HG02642 (cell line): ENCODE data around the gene ARAP2.

ENCODE experiments used
- ATAC-seq: cut with Tn5 transposase; IDR thresholded peaks from one replicate; pipeline ENCODE4 v1.9.1; 2021; ENCODE audit warnings: mild to moderate bottlenecking; ENCODE audit not compliant: unreplicated experiment, poor library complexity

Gene ARAP2

DNA sequence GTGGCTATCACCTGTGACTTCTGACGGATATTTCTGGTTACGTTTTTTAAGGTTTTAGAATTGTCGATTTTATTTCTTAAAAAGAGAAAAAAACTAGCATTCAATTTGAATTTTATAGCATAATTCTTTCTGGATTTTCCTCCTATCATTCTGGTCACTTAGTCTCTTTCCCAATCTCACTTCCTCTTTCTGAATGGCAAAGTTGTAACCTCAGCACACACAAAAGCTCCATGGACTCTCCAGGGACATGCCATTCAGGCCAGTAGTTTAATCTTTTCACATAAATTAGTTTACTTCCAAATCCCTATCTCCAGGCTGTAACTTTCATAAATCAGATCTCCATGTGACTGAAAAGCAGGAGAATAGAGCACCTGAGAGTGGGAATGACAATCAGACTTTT lies 110.7 kb downstream of the ARAP2 start:
- ATAC-seq = no peak

DNA sequence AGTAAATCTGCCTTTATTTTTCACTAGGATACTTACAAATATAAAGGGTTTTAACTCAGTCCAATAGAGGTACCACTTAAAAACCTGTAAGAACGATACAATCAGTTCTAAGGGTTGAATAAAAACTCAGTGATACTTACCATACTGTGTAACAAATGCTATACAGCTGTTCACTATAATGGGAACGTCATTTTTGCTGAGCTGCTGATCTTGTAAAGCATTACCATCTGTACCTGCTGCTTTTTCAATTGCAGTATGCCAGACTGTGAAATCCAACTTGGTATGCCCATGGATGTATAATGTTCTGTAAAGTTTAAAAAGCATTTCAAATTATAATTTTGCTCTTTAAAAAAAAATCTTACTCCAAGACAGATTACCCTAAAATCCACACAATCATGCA lies 111.2 kb downstream of the ARAP2 start:
- no peak for ATAC-seq

DNA sequence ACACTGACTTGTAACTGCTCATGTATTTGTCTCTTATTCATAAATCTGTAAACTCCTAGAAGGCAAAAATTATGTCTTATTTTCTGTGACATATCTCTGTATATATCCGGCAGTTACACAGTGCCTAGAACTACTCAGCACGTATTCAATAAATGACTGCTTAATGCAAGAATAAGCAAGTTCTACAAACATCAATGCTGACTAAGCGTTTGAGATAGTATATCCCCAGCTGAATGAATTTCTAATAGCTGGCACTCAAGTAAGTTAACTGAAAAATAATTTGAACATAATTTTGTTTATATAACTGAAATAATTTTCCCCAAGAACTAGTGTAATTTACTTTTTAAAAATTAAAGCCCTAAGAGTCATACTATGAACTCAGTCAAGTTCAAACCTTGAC lies 113.7 kb downstream of the ARAP2 start:
- ATAC-seq = no peak

DNA sequence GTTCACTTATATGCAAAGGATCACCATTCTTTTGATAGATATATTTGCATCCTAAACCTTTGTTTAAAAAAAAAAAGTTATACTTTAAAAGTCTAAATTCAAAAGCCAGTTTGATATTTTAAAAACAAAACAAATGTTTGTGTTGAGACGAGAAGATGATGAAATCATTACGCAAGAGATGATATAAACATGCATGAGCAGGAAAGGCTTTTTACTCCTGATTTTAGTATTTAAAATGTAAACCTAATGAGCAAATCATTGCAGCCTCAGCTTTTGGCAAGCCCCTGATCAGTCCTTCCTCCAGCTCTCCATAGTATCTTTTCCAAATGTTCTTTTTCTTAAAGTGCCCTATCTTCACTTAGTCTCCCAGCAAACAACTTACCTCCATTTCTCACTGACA lies 115.6 kb downstream of the ARAP2 start:
- no peak for ATAC-seq

DNA sequence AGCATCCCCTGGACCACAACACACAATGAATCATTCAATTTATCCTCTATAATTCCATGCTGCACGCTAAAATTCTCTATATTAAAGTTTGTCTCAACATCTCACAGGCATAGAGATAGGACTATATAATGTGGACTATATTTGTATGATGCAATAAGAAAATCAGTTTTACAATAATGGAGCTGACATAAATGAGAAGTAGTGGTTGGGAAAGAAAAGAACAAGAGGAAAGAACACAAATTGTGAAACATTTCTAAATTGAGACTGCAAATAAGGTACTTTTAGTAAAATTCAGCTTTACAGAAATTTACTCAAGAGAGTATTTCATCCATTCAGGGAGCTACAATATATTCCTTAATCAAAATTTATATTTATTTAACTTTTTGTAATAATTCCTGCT lies 120.4 kb downstream of the ARAP2 start:
- ATAC-seq = no peak

DNA sequence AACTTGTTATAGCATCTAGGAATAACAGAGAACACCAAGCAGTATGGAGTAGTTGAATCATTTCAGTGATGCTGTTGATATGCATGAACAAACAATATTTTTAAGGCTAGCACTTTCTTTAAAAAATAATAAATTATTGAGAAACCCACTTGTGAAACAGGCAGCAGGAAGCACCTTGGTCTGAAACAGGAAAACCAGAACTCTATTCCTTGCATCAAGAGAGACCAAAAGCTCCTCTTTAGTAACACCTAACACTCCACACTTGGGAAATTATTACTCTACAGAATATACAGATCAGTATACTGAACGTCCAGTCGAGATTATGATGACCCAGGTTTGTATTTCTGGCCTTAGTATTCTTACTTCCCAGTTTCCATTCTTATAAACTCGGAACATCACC lies 129.0 kb downstream of the ARAP2 start:
- no peak for ATAC-seq

DNA sequence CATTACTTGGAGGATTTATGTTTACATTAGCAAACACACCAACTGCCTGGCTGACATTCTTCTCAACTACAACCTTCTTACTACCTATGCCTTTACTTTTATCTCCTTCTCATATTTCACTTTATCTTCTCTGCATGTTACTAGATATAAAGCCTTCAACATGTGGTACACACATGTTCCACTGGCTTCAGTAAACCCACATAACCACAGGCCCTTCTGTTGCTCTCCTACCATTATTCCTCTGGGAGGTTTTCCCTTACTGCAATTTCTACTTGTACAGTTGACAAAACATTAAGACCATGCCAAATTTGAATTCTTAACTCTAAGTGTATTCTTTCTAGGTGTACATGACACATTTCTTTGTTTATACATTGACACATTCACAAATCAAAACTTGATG lies 133.1 kb downstream of the ARAP2 start:
- ATAC-seq = no peak

DNA sequence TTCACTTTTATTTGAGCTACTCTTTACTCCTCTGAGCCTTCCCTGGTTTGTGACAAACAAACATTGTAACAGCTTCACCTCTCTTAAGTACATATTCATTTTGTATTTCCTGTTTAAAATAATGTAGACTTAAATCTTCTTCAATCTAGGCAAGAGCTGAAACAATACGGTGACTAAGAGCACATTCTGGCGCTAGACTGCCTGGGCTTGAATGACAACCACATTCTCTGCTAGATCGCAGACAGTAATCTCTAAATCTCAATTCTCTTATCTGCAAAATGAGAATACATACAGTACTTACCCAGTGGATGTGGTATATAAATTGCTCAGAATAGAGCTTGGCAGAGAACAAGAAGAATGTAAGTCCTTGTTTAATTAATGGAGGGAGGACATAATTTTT lies 144.8 kb downstream of the ARAP2 start:
- no peak for ATAC-seq

DNA sequence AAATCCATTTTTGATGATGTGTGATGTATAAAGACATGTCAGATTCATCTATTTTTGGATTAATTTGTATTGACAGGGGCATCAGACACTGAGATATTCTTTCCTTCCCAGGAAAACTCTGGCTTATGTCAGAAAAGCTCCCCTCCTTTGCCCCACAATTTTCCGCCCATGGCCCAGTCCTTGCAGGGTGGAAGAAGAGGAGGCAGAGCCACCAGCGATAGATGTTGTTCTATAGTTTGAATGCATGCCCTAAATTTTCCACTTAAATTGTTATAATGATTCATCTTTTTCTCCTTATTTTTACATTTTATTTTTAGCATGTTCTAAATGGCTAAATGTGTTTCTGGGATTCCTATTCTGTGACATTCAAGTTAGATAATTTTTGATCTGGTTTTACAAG lies 149.3 kb downstream of the ARAP2 start:
- ATAC-seq = no peak

DNA sequence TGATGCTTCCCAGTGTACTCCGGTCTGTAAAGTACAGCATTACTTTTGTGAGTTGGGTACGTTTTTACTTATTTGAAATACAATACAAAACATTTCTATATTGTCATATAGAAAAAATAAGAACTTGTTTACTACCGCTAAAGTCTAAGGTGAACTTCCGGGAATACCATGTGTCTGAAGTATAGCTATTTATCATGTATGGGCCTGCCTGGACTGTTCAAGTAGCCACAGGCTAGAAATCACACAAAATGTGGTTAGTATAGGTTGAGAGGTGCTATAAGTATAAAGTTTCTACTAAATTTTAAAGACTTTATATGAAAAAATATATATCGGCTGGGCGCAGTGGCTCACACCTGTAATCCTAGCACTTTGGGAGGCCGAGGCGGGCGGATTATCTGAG lies 152.3 kb downstream of the ARAP2 start:
- ATAC-seq = no peak

DNA sequence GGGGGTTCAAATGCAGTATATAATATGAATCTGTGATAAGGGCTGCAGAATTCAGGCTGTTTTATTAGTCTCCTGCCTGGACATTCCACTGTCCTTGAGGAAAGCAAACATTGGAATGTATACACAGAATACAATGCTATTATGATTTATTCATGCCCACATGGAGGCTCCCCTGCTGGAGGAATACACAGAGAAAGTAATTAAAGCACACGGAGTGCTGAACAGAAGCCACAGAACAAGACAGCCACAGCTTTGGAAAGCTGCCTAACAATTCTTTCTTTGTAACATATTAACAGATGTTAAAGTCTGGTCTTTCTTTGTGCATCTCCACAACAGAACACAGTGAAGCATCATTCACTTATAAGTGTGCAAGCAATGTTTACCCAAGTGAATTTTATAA lies 155.8 kb downstream of the ARAP2 start:
- no peak for ATAC-seq

DNA sequence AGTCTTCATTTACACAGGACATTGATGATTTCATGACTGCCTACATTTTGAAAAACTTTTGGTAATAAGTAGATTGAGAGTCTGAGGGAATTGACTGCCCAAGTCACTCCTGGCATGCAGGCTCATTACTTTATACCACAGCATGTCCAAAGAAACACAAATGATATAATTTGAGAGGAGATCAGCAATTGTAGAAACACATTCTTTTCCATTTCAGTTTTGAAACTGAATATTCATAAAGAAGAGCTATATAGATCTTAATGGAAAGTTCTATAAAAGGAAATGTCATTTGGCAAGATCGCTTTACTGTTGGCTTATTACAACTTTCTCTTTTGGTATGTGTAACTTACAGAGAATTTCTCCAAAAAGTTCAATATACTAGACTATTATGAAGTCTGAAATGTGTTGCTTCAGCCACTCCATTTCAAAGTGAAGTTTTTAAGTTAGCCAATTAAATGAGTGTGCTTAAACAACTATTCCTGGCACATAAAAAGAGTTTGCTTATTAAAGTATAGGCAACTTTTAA lies 158.0 kb downstream of the ARAP2 start:
- no peak for ATAC-seq

DNA sequence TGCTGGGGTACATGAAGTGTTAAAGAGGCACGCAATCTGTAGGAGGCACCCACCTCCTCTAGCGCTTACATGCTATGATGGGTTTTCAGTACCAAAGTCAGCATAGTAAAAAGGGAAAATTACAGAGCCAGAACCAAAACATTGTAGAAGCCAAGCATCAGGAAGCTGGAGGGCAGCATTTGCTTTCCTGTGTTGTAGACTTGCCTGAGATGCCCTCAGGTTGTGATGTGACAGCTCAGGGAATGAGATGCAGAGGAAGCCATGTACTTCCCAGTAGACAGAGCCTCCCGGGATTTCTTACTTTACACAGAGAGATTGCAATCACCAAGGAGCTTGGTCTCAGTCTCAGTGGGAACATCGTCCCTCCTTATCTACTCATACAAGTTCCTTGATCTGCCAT lies 161.5 kb downstream of the ARAP2 start:
- ATAC-seq = no peak

DNA sequence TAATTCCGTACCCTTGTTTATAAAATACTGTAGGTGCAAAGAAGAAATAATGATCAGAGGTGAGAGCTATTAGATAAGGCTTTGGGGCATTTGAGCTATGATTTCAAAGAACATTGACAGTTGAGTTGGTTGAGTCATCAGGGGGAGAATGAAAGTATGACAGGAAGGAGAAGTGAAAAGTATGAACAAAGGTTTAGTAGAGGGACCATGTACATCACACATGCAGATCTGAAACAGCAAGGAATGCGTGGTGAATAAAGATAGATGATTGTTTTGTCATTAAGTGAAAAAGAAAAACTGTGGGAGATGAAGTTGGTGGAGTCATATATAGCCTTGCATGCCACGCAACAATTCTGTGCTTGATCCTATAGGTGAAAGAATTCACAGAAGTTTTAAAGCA lies 163.1 kb downstream of the ARAP2 start:
- ATAC-seq = peak; percentile 97

DNA sequence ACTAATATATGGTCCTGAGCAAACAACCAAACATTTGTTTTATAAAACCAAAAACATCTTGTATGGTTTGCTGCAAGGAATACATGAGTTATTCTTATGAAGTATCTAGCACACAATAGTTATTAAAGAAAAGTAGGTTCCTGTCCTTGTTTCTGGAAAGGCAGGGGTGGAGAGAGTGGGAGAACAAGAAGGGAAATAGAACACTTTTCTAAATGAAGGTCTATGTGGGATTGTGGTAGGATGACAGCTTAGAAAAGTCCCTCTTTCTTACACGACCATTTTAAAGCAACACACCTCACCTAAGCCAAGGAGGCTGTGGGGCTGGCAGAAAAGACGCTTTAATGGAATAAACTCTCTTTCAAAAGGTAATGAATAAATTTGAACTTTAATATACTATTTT lies 164.6 kb downstream of the ARAP2 start:
- ATAC-seq = no peak

DNA sequence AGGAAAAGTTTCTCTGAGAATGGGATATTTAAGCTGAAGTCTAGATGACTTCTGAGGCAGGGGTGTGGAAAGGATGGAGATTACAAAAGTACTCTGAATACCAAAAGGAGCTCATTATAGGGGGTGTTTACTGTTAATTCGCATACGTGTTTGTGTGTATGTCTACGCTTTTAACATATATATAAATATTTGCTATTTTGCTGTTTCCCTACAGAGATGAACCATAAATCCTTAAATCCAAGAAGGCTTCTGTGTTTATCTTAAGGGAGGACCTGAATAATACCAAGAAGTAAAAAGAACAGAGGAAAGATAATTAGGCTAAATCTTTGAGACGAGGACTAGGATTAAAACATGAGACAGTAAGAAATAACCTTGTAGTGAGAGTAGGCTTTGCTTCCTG lies 166.0 kb downstream of the ARAP2 start:
- ATAC-seq = no peak

DNA sequence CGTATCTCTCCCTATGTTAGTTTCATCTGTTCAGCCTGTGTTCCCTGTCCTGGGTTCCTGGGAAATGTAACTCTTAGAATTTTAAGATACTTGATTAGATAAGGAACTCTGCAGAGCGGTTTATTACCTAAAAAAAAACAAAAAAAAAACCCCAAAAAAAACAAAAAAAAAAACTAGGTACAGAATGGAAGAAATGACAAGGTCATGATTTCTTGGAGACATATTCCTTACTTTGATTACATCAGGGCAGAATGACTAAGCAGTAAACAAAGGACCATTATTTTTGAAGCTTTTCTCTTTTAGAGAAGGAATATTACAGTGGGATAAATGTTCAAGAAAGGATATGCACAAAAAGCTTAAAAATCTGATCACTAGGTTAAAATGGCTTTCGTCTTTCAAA lies 171.8 kb downstream of the ARAP2 start:
- no peak for ATAC-seq

DNA sequence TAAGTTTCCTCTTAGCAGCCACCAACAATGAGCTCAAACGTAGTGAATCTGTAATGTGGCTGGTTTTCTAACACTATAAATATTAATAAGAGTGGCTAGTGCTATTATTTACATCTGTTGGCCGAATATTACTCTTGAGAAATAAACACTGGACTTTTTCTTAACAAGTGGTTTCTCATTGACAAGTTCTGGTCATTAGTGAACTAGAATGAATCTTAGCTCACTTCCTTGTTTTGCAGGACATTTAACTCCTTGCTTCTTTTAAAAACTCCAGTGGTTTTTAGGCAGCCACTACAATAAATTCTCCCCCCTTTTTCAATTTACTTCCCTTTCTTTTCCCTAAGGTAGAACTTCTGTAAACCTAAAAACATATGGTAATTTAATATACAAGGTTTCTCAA lies 177.2 kb downstream of the ARAP2 start:
- ATAC-seq = no peak

DNA sequence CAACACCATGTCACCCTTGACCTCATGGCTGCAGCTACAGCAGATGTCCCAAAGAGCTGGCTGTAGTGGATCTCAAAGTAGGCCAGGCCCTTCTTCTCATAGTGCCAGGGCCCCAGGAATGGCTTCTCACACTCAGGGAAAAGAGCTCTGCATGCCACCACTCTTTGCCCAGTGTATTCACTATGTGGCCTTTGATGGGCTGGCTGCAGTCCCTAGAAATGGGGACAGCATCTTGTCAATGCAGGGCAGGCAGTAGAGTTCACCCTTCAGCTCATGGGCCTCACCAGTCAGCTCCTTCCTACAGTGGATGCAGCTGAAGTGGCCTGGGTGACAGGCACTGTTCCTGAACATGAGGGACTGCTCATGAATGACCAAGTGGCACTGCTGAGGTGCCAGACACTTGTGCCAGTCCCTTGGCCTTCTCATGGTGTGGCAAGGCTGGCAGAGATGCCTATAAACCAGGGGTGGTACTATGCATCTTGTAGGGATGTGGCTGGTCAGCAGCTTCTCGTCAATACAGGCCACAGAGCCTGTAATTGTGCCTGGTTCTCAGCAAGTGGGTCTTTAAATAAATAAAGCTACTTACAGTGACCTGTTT lies 178.9 kb downstream of the ARAP2 start:
- ATAC-seq = no peak

DNA sequence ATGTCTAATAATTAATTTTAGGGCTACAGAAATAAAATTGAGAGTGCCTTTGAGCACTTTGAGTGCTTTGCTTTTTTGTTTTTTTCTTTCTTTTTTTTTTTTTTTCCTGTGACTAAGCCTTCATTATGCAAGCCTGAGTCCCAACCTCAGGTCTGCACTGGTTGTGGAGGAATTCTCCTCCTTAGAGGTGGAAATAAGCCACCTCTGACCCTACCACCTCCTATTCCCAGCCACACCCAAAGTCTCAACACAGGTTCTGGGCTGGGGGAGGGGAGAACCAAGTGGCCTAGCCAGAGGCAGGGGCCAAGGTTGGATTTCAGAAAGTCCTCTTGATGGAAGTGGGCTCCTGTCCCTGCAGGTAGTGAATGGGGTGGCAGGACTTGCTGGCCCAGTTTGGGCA lies 180.2 kb downstream of the ARAP2 start:
- no peak for ATAC-seq

DNA sequence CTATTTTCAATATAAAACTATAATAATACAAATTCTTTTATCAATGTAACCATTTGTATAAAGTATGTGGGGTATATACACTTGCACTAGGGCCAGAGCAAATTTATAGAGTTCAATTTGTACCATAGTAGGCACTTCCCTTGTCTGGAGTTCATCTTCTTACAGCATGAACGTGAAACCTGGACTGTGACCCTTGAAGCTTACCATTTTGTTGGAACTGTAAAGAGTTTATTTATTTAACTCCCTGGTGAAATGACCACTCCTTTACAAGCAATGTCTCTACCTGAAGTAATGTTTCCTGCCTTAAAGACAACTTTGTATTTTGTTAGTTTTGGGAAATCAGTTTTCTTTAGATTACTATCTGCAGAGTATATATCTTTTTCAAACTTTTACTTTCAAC lies 188.2 kb downstream of the ARAP2 start:
- no peak for ATAC-seq

DNA sequence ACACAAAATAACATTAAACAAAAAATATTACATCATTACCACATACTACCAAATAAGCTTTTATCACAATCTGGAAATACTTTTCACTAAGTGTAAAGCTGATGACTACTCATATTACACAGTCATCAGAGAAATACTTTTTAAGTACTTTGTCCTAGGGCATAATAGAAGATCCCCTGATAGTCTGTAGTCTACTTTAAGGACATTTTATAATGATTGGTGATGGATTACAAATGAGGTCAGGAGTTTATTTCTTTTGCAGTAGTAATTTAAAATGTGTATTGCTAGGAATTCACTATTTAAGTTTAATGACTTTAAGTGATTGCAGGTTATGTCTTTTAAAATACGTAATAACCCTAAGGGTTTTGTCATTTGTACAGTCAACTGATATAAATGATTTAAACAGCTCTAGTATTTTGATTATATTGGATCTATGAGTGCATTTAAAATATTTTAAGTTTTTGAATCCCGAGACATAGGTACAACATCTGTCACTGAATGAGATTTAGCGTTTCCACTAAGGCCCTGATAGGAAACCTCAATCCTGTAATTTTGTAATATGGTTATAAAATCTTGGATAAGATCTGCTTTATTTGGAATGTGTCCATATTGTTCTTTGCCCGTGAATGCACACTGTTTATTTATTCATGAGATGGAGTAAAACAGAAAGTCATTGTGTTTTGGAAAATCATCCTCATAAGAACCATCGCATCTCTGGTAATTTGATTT lies 189.5 kb downstream of the ARAP2 start:
- ATAC-seq = no peak
